Karpas-422 (cell line): ENCODE measurements around the gene ERGIC1. TPM values are rescaled to one million over a fixed set of nuclear protein-coding genes. Genes with fewer than 3 reads are reported as not detected.

Experiments
- DNase-seq: peaks from one replicate; pipeline ENCODE4 v3.0.0-alpha.2; 2015
- H2AFZ ChIP-seq: fragments of 200-600 bp; sonication (generic); 2 replicates; pipeline ENCODE4 v1.6.1; 2014; ENCODE audit warnings: antibody characterized with exemption, low read length, mixed read lengths
- H3K27ac ChIP-seq: fragments of 200-600 bp; sonication (generic); 2 replicates; pipeline ENCODE4 v1.5.1; 2014; ENCODE audit warnings: mild to moderate bottlenecking, low read length, moderate library complexity
- H3K27me3 ChIP-seq: fragments of 200-600 bp; sonication (generic); 2 replicates; pipeline ENCODE4 v1.6.1; 2014; ENCODE audit warnings: low read length, mixed read lengths
- H3K36me3 ChIP-seq: fragments of 200-600 bp; sonication (generic); 2 replicates; pipeline ENCODE4 v1.6.1; 2014; ENCODE audit warnings: low read length, mixed read lengths; ENCODE audit not compliant: insufficient read depth
- H3K4me1 ChIP-seq: fragments of 200-600 bp; sonication (generic); 2 replicates; pipeline ENCODE4 v1.6.1; 2014; ENCODE audit warnings: mild to moderate bottlenecking, low read length, mixed read lengths
- H3K4me2 ChIP-seq: fragments of 200-600 bp; sonication (generic); 2 replicates; pipeline ENCODE4 v1.6.1; 2014; ENCODE audit warnings: low read length, low read depth, mild to moderate bottlenecking; ENCODE audit not compliant: poor library complexity, severe bottlenecking
- H3K4me3 ChIP-seq: fragments of 200-600 bp; sonication (generic); 2 replicates; pipeline ENCODE4 v1.5.1; 2014; ENCODE audit warnings: mild to moderate bottlenecking, antibody characterized with exemption, low read length, mixed read lengths
- H3K79me2 ChIP-seq: fragments of 200-600 bp; sonication (generic); 2 replicates; pipeline ENCODE4 v1.6.1; 2014; ENCODE audit warnings: mild to moderate bottlenecking, low read length, mixed read lengths
- H3K9ac ChIP-seq: fragments of 200-600 bp; sonication (generic); 2 replicates; pipeline ENCODE4 v1.6.0; 2014; ENCODE audit warnings: low read length
- H3K9me2 ChIP-seq: fragments of 200-600 bp; sonication (generic), shearing (Covaris generic); replicated peaks from 2 replicates; pipeline ENCODE4 v1.6.0; 2014; ENCODE audit warnings: mild to moderate bottlenecking, low read length, moderate library complexity; ENCODE audit not compliant: insufficient read depth
- H3K9me3 ChIP-seq: fragments of 300-700, 200-600 bp; sonication (generic); 2 replicates; pipeline ENCODE4 v1.6.1; 2014; ENCODE audit warnings: low read length, mixed read lengths
- H4K20me1 ChIP-seq: fragments of 200-600 bp; sonication (generic); 2 replicates; pipeline ENCODE4 v1.6.1; 2014; ENCODE audit warnings: mild to moderate bottlenecking, antibody characterized with exemption, low read length, low read depth; ENCODE audit not compliant: insufficient read depth
- total RNA-seq: library from RNA; depleted of rRNA; stranded (reverse); fragments of >200 nt; shearing (Covaris generic); gene quantifications from 2 replicates; pipeline ENCODE4 v1.2.3, GENCODE V29; 2014; ENCODE audit warnings: low replicate concordance

The ERGIC1 gene
- total RNA-seq, 1 experiment from 2014 or later, result 67.2 TPM

DNA sequence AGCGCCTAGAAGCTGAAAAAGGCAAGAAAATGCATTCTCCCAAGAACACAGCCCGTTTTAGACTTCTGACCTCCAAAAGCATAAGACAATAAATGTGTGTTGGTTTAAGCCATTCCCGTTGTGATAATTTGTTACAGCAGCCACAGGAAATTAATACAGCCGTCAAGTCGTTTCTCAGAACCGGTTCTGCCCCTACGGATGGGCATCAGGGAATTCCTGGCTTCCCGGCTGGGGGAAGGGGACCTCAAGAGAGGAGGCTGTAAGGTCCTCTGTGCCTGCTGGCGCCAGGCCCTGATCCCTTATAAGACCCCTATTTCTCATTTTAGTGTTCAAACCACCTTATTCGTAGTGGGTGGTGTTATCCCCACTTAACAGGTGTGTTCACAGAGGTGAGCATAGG lies 74.6 kb downstream of the ERGIC1 start:
- no peak overlapping the region for H3K9ac ChIP-seq
- H3K79me2 ChIP-seq, result no peaks in the 10 kb centered on the region
- no peak overlapping the region for H3K4me2 ChIP-seq
- no peaks in the 10 kb centered on the region for H3K36me3 ChIP-seq
- H3K27me3 ChIP-seq, result no peaks in the 10 kb centered on the region
- H3K4me3 ChIP-seq, result no peak overlapping the region
- H4K20me1 ChIP-seq, result no peaks in the 10 kb centered on the region
- no peak overlapping the region for H2AFZ ChIP-seq
- no peaks in the 10 kb centered on the region for H3K9me2 ChIP-seq
- DNase-seq, result no peak
- H3K4me1 ChIP-seq, result no peaks in the 10 kb centered on the region
- H3K9me3 ChIP-seq, result no peaks in the 10 kb centered on the region
- no peak overlapping the region for H3K27ac ChIP-seq

DNA sequence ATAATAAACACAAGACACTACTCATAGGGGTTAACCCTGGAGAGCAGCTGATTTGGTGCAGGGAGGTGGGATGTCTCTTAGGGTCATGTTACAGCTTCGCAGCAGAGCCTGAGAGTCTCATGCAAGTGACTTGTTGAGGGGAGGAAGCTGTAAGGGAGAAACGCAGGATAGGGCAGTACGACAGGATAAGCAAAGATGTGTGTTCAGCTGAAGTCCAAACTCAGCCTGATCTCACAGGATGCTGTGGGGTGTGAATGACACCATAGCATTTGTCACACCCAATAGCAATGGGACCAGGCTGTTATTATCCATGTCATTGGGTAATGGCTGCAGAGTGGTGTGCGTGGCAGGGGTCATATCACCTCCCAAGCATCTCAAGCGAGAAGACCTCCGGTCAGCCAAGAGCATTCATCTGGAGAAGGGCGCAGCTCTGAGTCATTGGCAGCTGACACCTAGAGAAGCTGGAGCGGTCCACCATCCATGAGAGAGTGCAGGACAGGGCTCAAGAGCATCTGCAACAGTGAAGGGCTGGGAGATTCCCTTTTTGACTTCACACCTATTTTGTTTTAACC lies 76.0 kb downstream of the ERGIC1 start:
- H3K4me1 ChIP-seq, result no peaks in the 10 kb centered on the region
- no peak overlapping the region for H2AFZ ChIP-seq
- H3K36me3 ChIP-seq, result no peaks in the 10 kb centered on the region
- DNase-seq, result no peak
- no peak overlapping the region for H3K9ac ChIP-seq
- no peak overlapping the region for H3K4me2 ChIP-seq
- no peaks in the 10 kb centered on the region for H3K27me3 ChIP-seq
- no peak overlapping the region for H3K4me3 ChIP-seq
- no peaks in the 10 kb centered on the region for H3K9me3 ChIP-seq
- no peaks in the 10 kb centered on the region for H3K79me2 ChIP-seq
- no peaks in the 10 kb centered on the region for H3K9me2 ChIP-seq
- no peak overlapping the region for H3K27ac ChIP-seq
- H4K20me1 ChIP-seq, result no peaks in the 10 kb centered on the region

DNA sequence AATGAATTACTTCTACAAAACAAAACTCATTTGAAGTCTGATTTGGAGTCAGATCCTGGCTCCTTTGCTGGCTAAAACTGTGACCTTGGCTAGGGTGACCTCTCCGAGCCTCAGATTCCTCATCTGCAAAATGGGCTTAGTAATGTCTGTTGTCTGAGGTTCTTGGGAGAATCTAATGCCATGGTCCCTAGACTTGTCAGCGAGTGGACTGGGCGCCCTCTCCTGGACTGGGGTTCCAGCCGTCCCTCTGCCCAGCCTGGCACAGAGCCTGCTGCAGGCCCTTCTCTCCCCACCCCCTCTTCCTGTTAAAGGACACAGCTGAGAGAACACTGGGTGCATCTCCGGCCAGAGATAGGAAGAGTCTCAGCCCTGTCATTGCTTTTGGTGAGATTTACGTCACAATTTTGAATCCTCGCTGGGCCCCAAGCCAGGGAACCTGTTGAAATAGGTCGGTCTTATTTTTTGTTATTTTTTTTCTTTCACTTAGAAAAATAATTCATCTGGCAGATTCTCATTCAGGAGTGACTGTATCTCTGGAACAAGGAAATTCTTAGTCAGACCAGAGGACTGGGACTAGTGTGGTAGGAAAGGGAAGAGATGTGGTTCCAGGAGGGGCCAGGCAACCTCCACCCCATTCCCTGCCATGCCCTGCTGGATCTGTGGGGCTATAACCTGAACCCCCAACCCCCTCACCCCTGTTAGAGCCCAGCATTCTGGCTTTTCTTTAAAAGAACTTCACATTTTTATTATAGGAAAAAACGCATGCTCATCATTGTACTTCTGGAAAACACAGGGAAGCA lies 77.0 kb downstream of the ERGIC1 start:
- no peak overlapping the region for H3K27ac ChIP-seq
- H3K79me2 ChIP-seq, result no peaks in the 10 kb centered on the region
- no peak overlapping the region for H3K4me3 ChIP-seq
- H3K9ac ChIP-seq, result no peak overlapping the region
- no peaks in the 10 kb centered on the region for H3K27me3 ChIP-seq
- H3K9me2 ChIP-seq, result no peaks in the 10 kb centered on the region
- H4K20me1 ChIP-seq, result no peaks in the 10 kb centered on the region
- no peak overlapping the region for H2AFZ ChIP-seq
- no peaks in the 10 kb centered on the region for H3K4me1 ChIP-seq
- DNase-seq, result no peak
- H3K9me3 ChIP-seq, result no peaks in the 10 kb centered on the region
- no peak overlapping the region for H3K4me2 ChIP-seq
- H3K36me3 ChIP-seq, result no peaks in the 10 kb centered on the region

DNA sequence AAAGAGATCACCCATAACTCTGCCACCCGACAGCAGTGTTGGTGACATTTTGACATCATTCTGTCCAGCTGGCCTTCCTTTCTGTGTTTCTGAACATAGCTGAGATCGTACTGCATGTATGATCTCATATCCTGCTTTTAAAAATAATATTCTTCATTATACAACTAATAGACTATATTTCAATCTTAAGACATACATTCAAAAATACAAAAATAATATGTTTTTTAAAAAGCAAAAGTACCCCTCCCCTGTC lies 77.5 kb downstream of the ERGIC1 start:
- no peaks in the 10 kb centered on the region for H4K20me1 ChIP-seq
- no peaks in the 10 kb centered on the region for H3K9me3 ChIP-seq
- H3K4me1 ChIP-seq, result no peaks in the 10 kb centered on the region
- no peak for DNase-seq
- H3K27me3 ChIP-seq, result no peaks in the 10 kb centered on the region
- no peaks in the 10 kb centered on the region for H3K9me2 ChIP-seq
- no peak overlapping the region for H3K9ac ChIP-seq
- no peak overlapping the region for H3K4me3 ChIP-seq
- no peak overlapping the region for H2AFZ ChIP-seq
- H3K36me3 ChIP-seq, result no peaks in the 10 kb centered on the region
- H3K27ac ChIP-seq, result no peak overlapping the region
- no peak overlapping the region for H3K4me2 ChIP-seq
- H3K79me2 ChIP-seq, result no peaks in the 10 kb centered on the region

DNA sequence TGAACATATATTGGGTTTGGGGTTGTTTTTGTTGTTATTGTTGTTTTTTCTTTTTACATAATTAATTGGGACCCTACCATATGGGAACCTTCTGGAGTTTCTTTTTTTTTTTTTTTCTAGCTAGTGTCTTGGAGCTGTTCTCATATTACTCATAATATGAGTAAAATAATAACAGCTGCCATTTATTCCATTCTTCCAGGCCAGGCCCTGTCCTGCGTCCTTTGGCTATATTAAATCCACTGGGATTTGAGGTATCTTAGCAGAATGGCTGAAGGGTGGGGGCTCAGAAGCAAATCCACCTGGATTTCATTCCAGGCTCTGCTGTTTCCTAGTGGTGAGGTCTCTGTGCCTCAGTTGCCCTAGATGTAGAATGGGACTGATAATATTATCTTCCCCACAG lies 77.9 kb downstream of the ERGIC1 start:
- Histone ChIP-seq H3K4me1 (no peaks in the 10 kb centered on the region), H3K9me2 (no peaks in the 10 kb centered on the region), H3K27ac (no peak overlapping the region), H3K4me2 (no peak overlapping the region), H3K4me3 (no peak overlapping the region), H3K79me2 (no peaks in the 10 kb centered on the region), H2AFZ (no peak overlapping the region), H3K9ac (no peak overlapping the region), H4K20me1 (no peaks in the 10 kb centered on the region), H3K27me3 (no peaks in the 10 kb centered on the region), H3K36me3 (no peaks in the 10 kb centered on the region), H3K9me3 (no peaks in the 10 kb centered on the region)
- DNase-seq, result no peak

DNA sequence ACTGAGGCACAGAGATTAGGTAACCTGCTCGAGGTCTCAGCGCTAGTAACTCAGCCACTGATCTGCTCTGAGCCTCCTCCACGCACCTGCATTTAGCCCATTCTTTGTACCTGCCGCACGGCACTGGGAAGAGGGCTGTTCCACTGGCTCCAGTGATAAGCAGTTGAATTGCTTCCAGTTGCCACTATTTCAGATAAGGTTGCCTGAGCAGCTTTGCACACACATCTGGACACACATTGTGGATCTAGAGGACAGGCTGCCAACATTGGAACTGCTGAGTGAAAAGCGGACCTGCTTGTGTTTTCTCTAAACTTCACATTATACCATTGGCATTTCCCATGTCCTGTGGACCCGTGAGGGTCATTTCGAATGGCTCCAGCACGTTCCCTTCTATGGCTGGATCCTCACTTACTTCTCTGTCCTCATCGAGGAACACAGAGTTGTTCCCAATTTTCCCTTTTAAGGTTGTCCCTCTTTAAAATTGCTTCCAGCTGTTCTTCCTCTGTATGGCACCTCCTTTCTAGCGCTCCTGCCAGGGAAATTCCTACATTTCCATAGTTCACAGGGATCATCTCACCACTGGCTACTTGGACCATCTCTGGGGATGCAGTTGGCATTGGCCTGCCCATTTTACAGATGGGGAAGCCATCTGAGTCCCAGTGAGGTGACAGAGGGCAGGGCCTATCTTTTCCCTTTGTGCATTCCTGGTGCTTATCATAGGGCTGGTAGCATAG lies 79.2 kb downstream of the ERGIC1 start:
- H3K4me3 ChIP-seq, result no peak overlapping the region
- no peak overlapping the region for H3K4me2 ChIP-seq
- no peak for DNase-seq
- H2AFZ ChIP-seq, result no peak overlapping the region
- no peak overlapping the region for H3K9ac ChIP-seq
- no peaks in the 10 kb centered on the region for H3K9me3 ChIP-seq
- no peaks in the 10 kb centered on the region for H4K20me1 ChIP-seq
- H3K79me2 ChIP-seq, result no peaks in the 10 kb centered on the region
- no peaks in the 10 kb centered on the region for H3K9me2 ChIP-seq
- H3K27me3 ChIP-seq, result no peaks in the 10 kb centered on the region
- no peak overlapping the region for H3K27ac ChIP-seq
- no peaks in the 10 kb centered on the region for H3K4me1 ChIP-seq
- H3K36me3 ChIP-seq, result no peaks in the 10 kb centered on the region

DNA sequence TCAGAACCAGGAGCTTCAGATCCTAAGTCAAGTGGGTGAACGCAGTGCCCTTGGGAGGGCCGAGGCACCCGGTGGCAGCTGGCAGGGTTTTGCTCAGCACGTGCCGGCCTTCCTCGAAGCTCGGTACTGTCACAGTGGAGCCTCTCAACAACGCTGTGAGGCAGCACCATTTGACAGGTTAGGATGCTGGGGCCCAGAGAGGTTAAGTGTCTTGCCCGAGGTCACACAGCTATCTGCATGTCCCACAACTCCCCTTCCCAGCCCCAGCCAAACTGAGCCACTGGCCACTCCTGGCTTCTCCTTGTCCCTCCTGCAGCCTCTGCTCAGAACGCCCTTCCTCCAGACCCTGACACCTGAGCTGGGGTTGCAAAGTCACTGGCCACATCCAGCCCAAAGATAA lies 81.5 kb downstream of the ERGIC1 start:
- H3K4me3 ChIP-seq, result no peak overlapping the region
- no peak for DNase-seq
- H3K27me3 ChIP-seq, result no peaks in the 10 kb centered on the region
- no peaks in the 10 kb centered on the region for H3K79me2 ChIP-seq
- no peaks in the 10 kb centered on the region for H3K9me2 ChIP-seq
- H3K9ac ChIP-seq, result no peak overlapping the region
- no peak overlapping the region for H2AFZ ChIP-seq
- H3K27ac ChIP-seq, result no peak overlapping the region
- H3K4me2 ChIP-seq, result no peak overlapping the region
- H3K4me1 ChIP-seq, result no peaks in the 10 kb centered on the region
- H4K20me1 ChIP-seq, result no peaks in the 10 kb centered on the region
- no peaks in the 10 kb centered on the region for H3K36me3 ChIP-seq
- no peaks in the 10 kb centered on the region for H3K9me3 ChIP-seq

DNA sequence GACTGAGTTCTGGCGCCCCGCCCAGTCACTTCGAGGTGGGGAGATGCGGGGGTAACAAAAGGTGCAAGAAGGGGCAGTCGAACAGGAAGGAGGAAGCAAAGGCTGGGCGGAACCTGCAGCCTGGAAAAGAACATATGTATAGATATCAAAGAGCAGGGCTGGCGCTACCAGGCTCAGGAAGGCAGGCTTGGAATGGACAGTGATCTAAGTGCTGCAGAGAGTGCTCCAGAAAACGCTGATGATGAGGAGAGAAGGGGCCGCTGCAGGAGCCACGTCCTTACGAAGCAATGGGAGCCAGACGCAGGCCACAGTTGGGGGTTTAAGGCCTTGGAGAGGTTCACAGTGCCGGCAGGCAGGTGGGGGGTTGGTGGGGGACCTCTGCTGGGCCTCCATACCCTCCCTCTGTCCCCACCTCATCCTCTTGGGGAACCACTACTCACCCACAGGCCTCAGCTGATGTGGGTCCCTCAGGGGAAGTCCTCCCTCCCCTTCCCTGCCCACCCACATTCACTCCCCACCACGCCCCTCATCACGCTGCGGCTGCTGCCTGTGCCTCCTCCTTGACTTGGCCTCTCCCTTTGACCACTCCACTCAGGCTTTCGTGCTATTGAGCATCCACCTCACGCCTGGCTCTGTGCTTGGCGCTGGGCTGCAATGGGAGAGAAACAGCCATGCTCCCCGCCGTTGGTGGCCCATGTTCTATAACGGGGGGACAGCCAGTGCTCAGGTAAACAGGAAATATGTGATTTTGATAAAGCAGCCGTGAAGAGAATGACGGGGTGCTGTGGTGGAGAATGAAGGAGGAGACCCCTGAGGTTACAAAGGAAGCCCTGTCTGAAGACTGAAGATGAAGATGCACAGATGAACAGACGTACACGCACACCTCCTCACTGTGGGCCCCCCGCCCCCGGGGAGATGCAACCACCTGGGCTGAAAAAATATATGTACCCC lies 84.6 kb downstream of the ERGIC1 start:
- no peaks in the 10 kb centered on the region for H3K9me3 ChIP-seq
- no peak overlapping the region for H3K9ac ChIP-seq
- no peaks in the 10 kb centered on the region for H3K27me3 ChIP-seq
- H3K4me2 ChIP-seq, result no peak overlapping the region
- no peaks in the 10 kb centered on the region for H3K79me2 ChIP-seq
- H3K4me3 ChIP-seq, result no peak overlapping the region
- no peaks in the 10 kb centered on the region for H3K36me3 ChIP-seq
- no peak overlapping the region for H2AFZ ChIP-seq
- no peak overlapping the region for H3K27ac ChIP-seq
- no peaks in the 10 kb centered on the region for H3K9me2 ChIP-seq
- no peaks in the 10 kb centered on the region for H4K20me1 ChIP-seq
- no peaks in the 10 kb centered on the region for H3K4me1 ChIP-seq
- no peak for DNase-seq
